Coronary artery (tissue), 2 donors: Measurements from ENCODE around the gene ENAH.

Source experiments
- DNase-seq: peaks from one replicate; pipeline ENCODE4 v3.0.0-alpha.2; 2017; ENCODE audit warnings: low spot score
- H3K27ac ChIP-seq, 2 donors: fragments of 200-600 bp; sonication (generic); one replicate each; pipeline ENCODE4 v1.5.1; 2016 to 2019
- H3K4me3 ChIP-seq: fragments of 200-600 bp; sonication (generic); 2 replicates; pipeline ENCODE4 v1.5.1; 2016; ENCODE audit warnings: mild to moderate bottlenecking, moderate library complexity
- TF ChIP-seq, protein P1 (sequence below): fragments of 200-600 bp; sonication (generic); IDR thresholded peaks from one replicate; pipeline ENCODE4 v1.5.1; 2019; ENCODE audit warnings: antibody characterized with exemption

ENAH gene

DNA sequence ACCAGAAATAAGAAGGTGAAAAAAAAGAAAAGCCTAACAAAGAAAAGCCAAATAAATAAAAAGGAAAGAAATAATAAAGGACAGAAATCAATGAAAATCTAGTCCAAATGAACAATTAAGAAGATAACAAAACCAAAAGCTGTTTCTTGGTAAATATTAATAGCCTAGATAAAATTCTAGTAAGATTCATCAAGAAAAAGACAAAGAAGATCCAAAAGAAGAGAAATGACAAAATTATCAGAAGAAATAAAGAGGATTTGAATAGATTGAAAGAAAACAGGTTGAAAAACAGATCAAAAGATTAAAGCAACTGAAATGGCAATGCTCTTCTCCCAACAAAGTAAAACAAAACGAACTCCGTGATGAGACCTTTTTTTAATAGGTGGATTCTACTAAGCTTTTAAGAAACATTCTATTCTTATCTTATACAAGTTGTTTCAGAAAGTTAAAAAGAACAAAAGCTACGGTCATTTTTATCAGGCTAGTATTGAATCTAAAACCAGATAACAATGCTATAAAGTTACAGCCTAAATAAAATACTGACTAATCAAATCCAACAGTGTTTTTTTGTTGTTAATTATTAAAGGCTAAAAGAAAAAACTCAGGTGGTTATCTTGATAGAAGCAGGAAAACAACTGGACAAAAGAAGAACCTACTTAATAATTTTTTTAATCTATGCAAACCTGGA, 50.9 kb downstream of the ENAH start:
- no peak for DNase-seq
- no peak overlapping the region for H3K4me3 ChIP-seq
- TF ChIP-seq, protein P1, sequence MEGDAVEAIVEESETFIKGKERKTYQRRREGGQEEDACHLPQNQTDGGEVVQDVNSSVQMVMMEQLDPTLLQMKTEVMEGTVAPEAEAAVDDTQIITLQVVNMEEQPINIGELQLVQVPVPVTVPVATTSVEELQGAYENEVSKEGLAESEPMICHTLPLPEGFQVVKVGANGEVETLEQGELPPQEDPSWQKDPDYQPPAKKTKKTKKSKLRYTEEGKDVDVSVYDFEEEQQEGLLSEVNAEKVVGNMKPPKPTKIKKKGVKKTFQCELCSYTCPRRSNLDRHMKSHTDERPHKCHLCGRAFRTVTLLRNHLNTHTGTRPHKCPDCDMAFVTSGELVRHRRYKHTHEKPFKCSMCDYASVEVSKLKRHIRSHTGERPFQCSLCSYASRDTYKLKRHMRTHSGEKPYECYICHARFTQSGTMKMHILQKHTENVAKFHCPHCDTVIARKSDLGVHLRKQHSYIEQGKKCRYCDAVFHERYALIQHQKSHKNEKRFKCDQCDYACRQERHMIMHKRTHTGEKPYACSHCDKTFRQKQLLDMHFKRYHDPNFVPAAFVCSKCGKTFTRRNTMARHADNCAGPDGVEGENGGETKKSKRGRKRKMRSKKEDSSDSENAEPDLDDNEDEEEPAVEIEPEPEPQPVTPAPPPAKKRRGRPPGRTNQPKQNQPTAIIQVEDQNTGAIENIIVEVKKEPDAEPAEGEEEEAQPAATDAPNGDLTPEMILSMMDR = no peak
- peak overlapping the region in 1 of 2 donors; percentile 13 for H3K27ac ChIP-seq

- TF ChIP-seq, protein P1 = no peak
- Histone ChIP-seq H3K4me3 (no peak overlapping the region), H3K27ac (no peak overlapping the region)
- DNase-seq = no peak
Measured at GRCh38 chr1:225598847-225599246, 54.1 kb downstream of the ENAH start.

DNA sequence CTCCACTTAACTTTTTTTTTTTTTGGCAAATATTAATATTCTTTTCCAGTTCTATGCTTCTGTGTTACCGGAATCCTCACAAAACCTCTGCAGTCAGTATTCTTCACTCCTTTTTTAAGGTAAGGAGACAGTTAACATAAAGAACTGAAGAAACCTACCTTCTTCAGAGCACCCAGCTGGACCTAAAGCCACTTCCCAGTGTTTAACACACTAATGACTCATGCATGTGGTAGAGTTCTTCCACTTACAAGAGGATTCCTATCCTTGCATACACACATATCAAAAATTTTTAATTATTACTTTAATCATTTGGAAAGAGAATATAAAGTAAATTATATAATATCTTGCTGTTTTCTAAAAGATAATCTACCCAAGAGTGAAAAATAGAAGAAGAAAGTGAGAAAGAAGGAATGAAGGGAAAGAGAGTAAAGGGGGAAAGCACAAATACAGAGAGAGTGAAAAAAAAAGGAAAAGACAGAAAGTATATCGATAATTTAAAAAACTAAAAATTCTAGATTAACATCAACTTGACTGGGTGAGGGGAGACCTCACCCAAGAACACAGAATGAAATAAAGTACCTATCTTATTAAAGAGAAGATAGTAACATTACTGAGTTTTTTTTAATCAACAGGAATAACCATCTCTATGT, 54.9 kb downstream of the ENAH start:
- no peak for DNase-seq
- Histone ChIP-seq H3K4me3 (no peak overlapping the region), H3K27ac (no peak overlapping the region)
- TF ChIP-seq, protein P1 = no peak

GRCh38 chr1:225596736-225597135, 56.2 kb downstream of the ENAH start:
- no peak for DNase-seq
- H3K4me3 ChIP-seq = no peak overlapping the region
- peak overlapping the region in 1 of 2 donors; percentile 9 for H3K27ac ChIP-seq
- TF ChIP-seq, protein P1 = no peak

DNA sequence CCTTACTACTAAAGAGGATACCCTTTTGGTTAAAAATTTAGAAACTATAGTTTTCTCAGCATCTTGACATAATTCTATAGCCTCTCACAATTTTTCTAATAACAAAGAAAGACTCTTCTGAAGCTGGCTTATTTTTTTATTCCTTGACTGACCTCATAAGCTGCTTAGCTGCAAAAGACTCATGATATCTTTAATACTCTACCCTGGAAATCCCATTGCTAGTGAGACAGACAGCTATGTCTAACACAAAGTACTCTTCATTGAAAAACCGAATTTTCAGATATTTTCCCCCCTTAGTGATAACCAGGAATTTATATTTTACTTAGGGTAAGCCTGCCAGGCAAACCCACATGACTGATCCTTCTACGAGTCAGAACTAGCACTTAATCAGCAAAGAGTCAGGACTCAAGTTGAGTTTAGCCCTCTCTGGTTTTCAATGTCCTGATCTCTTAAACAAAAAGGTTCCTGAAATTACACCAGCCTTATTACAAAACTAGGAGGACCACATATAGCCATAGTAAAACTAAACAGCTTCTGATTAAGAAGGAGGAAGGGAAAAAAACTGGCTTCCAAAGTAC, 56.9 kb downstream of the ENAH start:
- H3K4me3 ChIP-seq = no peak overlapping the region
- DNase-seq = no peak
- TF ChIP-seq, protein P1 = no peak
- peak overlapping the region in 1 of 2 donors; percentile 9 for H3K27ac ChIP-seq

DNA sequence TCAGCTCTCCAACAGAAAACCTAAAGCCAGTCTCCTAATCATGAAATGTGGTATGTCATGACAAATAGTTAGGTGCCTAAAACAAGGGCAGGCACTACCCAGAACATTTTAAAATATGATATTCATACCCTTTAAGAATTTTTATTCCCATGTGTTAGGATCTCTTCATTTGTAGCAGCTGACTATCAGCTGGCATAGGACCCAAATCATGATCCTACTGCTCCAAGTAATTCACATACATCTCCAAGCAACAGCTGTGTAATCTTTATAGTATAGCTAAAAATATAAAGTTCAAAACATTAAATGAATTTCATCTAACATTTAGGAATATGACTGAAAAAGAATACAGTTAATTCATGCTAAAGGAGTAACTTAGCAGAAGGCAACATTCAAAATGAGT, 57.5 kb downstream of the ENAH start:
- no peak overlapping the region for H3K4me3 ChIP-seq
- DNase-seq = no peak
- TF ChIP-seq, protein P1 = no peak
- no peak overlapping the region for H3K27ac ChIP-seq
